ENCODE results near the gene CCL11.

CCL11 gene

GRCh38 chr17:34285286-34285792, at the start of gene CCL11:
Gene CCL11 (plus strand): TSS chr17:34285742. CDS start chr17:34285809, 67 bp downstream.
- DNase-seq (ENCODE audit: low read depth in 2 of 2): no peak

GRCh38 chr17:34236281-34236892, 49.2 kb upstream of the CCL11 start:
- no peak for DNase-seq (ENCODE audit: low read depth in 2 of 2)

GRCh38 chr17:34237458-34237857, 48.1 kb upstream of the CCL11 start:
- no peak for DNase-seq (ENCODE audit: low read depth in 2 of 2)

GRCh38 chr17:34241062-34241461, 44.5 kb upstream of the CCL11 start:
- no peak for DNase-seq (ENCODE audit: low read depth in 2 of 2)

GRCh38 chr17:34242587-34243363, 42.8 kb upstream of the CCL11 start:
- DNase-seq (ENCODE audit: low read depth in 2 of 2): no peak

- DNase-seq (ENCODE audit: low read depth in 2 of 2): no peak
Measured at GRCh38 chr17:34243364-34244320, 41.9 kb upstream of the CCL11 start.

GRCh38 chr17:34245351-34245905, 40.1 kb upstream of the CCL11 start:
- DNase-seq (ENCODE audit: low read depth in 2 of 2): no peak

GRCh38 chr17:34246446-34246845, 39.1 kb upstream of the CCL11 start:
- no peak for DNase-seq (ENCODE audit: low read depth in 2 of 2)

- DNase-seq (ENCODE audit: low read depth in 2 of 2): no peak
Measured at GRCh38 chr17:34246881-34247280, 38.7 kb upstream of the CCL11 start.

- no peak for DNase-seq (ENCODE audit: low read depth in 2 of 2)
Measured at GRCh38 chr17:34248511-34249024, 37.0 kb upstream of the CCL11 start.

- DNase-seq (ENCODE audit: low read depth in 2 of 2): no peak
Measured at GRCh38 chr17:34249061-34249460, 36.5 kb upstream of the CCL11 start.

- no peak for DNase-seq (ENCODE audit: low read depth in 2 of 2)
Measured at GRCh38 chr17:34249478-34249877, 36.1 kb upstream of the CCL11 start.

- DNase-seq (ENCODE audit: low read depth in 2 of 2): no peak
Measured at GRCh38 chr17:34251186-34251585, 34.4 kb upstream of the CCL11 start.

GRCh38 chr17:34252095-34252443, 33.5 kb upstream of the CCL11 start:
- DNase-seq (ENCODE audit: low read depth in 2 of 2): no peak

GRCh38 chr17:34252444-34253138, 33.0 kb upstream of the CCL11 start:
- no peak for DNase-seq (ENCODE audit: low read depth in 2 of 2)

GRCh38 chr17:34253139-34253525, 32.4 kb upstream of the CCL11 start:
- DNase-seq (ENCODE audit: low read depth in 2 of 2): no peak

- no peak for DNase-seq (ENCODE audit: low read depth in 2 of 2)
Measured at GRCh38 chr17:34254146-34254545, 31.4 kb upstream of the CCL11 start.

GRCh38 chr17:34254651-34255380, 30.7 kb upstream of the CCL11 start, which contains the start of gene CCL2:
Gene CCL2 (plus strand): TSS chr17:34255285. CDS start chr17:34255350, 65 bp downstream.
- DNase-seq (ENCODE audit: low read depth in 2 of 2): no peak

- no peak for DNase-seq (ENCODE audit: low read depth in 2 of 2)
Measured at GRCh38 chr17:34255381-34255732, 30.2 kb upstream of the CCL11 start.

GRCh38 chr17:34255841-34256240, 29.7 kb upstream of the CCL11 start:
- DNase-seq (ENCODE audit: low read depth in 2 of 2): no peak
